Keratinocyte (primary cell): ENCODE results near the gene TNFRSF4.

Experiments
- CTCF ChIP-seq, 3 experiments: IDR thresholded peaks in 1 of 3; conservative IDR thresholded peaks in 1 of 3; optimal IDR thresholded peaks in 1 of 3; 2 replicates in 2 of 3; 3 replicates in 1 of 3; pipeline versions ENCODE3 to v1.5.1; 2011; ENCODE audit warnings: low read length in 3 of 3, mild to moderate bottlenecking in 3 of 3, moderate library complexity in 2 of 3, control low read depth in 1 of 3, inconsistent platforms in 1 of 3; ENCODE audit not compliant: insufficient read depth in 2 of 3; ENCODE audit errors: extremely low read depth in 1 of 3
- EZH2 ChIP-seq: IDR thresholded peaks from one replicate; pipeline ENCODE4 v1.6.1; 2012; ENCODE audit warnings: inconsistent platforms, mild to moderate bottlenecking, low read length, moderate library complexity

- TF ChIP-seq CTCF (optimal IDR thresholded peaks at IDR 0.05 in 1 of 3, IDR thresholded peaks at IDR 0.05 in 1 of 3, conservative IDR thresholded peaks at IDR 0.05 in 1 of 3; ENCODE audit: extremely low read depth in 1 of 3, insufficient read depth in 2 of 3, low read length in 3 of 3) (no peak), EZH2 (no peak)
These were observed 40.7 kb upstream of the TNFRSF4 start for GRCh38 chr1:1254667-1254998.
